ENCODE results near the gene TNS3. TPM values are rescaled to one million over a fixed set of nuclear protein-coding genes. Genes with fewer than 3 reads are reported as not detected.

Gene TNS3
- total and polyA plus RNA-seq, 2 of the 13 experiments (the other 11 are each of a cell fraction or from before 2014, with no cell fraction given), result 52.9 to 55.7 TPM

DNA sequence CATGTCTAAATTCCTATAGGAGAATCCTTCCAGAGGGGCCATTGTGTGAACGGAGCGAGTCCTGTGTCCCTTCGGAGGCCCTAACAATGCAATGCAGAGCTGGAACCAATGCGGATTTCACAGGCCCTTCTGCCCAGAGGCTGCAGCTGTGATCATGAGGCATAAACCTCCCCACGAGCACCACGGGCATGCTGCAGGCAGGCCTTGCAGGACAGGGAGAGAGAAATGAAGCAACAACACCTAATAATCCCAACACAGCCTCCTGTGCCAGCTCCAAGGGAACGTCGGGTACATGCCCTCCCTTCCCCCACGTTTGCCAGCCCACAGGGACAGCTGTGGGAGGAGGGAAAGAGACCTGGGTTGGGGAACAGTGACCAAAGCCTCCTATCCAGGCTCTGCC is 74.4 kb downstream of the TNS3 start:
- FAIRE-seq (no peak), ATAC-seq (no peak), DNase-seq (ENCODE audit: low spot score) (no peak)
- peaks cover 63% of the 10 kb centered on the region for H3K4me1 ChIP-seq (ENCODE audit: insufficient read depth, low read length)
- intact Hi-C loops (cut with micrococcal nuclease; ENCODE audit: unreplicated experiment) (no loop called here), in situ Hi-C loops (cut with HindIII; ENCODE audit: extremely low pct_ligation_motif_present, low pct_unique_long_range_greater_than_20kb) (no loop called here)
- H3K9ac ChIP-seq (ENCODE audit: insufficient read depth, low read depth, low read length), result no peak overlapping the region
- H4K20me1 ChIP-seq (ENCODE audit: insufficient read depth, low read length), result peaks cover 45% of the 10 kb centered on the region; the same call in 1 of the 2 replicates
- 95% methylated on average over 4 of the region's 9 CpGs for whole genome bisulfite sequencing (ENCODE audit: low lambda C conversion rate)
- no peak overlapping the region for H3K4me2 ChIP-seq (ENCODE audit: low read depth, low read length)
- H3K27ac ChIP-seq (ENCODE audit: extremely low read length, insufficient read depth, low read length), result no peak overlapping the region
- CTCF ChIA-PET (ENCODE audit: low intra/inter-chr PET ratio, low total read pairs), result no interaction called here
- no peaks in the 10 kb centered on the region for H3K9me3 ChIP-seq (ENCODE audit: low read length)
- TF ChIP-seq RBM22 (optimal IDR thresholded peaks at IDR 0.05; ENCODE audit: low read length) (peak; percentile 73), ZSCAN22 (CRISPR knock-in tag; IDR thresholded peaks at IDR 0.05) (no peak), PAWR (CRISPR knock-in tag; IDR thresholded peaks at IDR 0.05; ENCODE audit: borderline replicate concordance) (no peak), EHMT2 (IDR thresholded peaks at IDR 0.05; ENCODE audit: borderline replicate concordance, low read depth, low read length) (no peak), CENPX (CRISPR knock-in tag; IDR thresholded peaks at IDR 0.05) (no peak), AGO2 (optimal IDR thresholded peaks at IDR 0.05; ENCODE audit: low read depth, low read length) (peak; percentile 39), ZBTB37 (CRISPR knock-in tag; IDR thresholded peaks at IDR 0.05) (no peak), E2F2 (CRISPR knock-in tag; IDR thresholded peaks at IDR 0.05; ENCODE audit: borderline replicate concordance) (no peak)
- POLR2A ChIA-PET, result interaction anchor here (0.8 kb wide), 1 partner anchor 64 kb away, joined by 3 read pairs; no protein-coding TSS in a partner anchor
- H3K36me3 ChIP-seq (replicated peaks in 1 of 2; ENCODE audit: control insufficient read depth in 1 of 2, insufficient read depth in 2 of 2, low read length in 2 of 2), result peaks cover 27 to 84% of the 10 kb centered on the region in 2 experiments
- no peak overlapping the region for H3K4me3 ChIP-seq (replicated peaks in 1 of 3; ENCODE audit: insufficient read depth in 1 of 3, low read depth in 2 of 3, low read length in 3 of 3)
- peaks cover 96% of the 10 kb centered on the region for H3K79me2 ChIP-seq (ENCODE audit: insufficient read depth, low read length)
- no peak overlapping the region for H2AFZ ChIP-seq (ENCODE audit: low read length)
- no TSS peak for BruUV-seq (replicated peaks)
- no peaks in the 10 kb centered on the region for H3K27me3 ChIP-seq (ENCODE audit: control insufficient read depth in 1 of 2, insufficient read depth in 2 of 2, low read length in 2 of 2)

Data from HepG2 (cell line).